HG02885 (cell line): ENCODE measurements around the gene TOP1.
"Not testable (repeated sequence)": the region's sequence is repeated elsewhere in the genome, so short reads cannot be mapped to it uniquely, and the experiment has no call there.

ENCODE experiments used
- ATAC-seq: cut with Tn5 transposase; IDR thresholded peaks from one replicate; pipeline ENCODE4 v1.9.1; 2021; ENCODE audit warnings: mild to moderate bottlenecking; ENCODE audit not compliant: unreplicated experiment, poor library complexity

The TOP1 gene

GRCh38 chr20:41003143-41003935 lies 25.3 kb upstream of the TOP1 start:
- ATAC-seq = no peak

- not testable (repeated sequence) for ATAC-seq
Measured at GRCh38 chr20:41003936-41004294, 24.7 kb upstream of the TOP1 start.

GRCh38 chr20:41004531-41005360 lies 23.9 kb upstream of the TOP1 start:
- ATAC-seq = no peak

GRCh38 chr20:41005361-41005729 lies 23.3 kb upstream of the TOP1 start:
- no peak for ATAC-seq

GRCh38 chr20:41006126-41006935 lies 22.3 kb upstream of the TOP1 start:
- no peak for ATAC-seq

- no peak for ATAC-seq
Measured at GRCh38 chr20:41006936-41007474, 21.6 kb upstream of the TOP1 start.

- ATAC-seq = no peak
Measured at GRCh38 chr20:41007481-41007880, 21.1 kb upstream of the TOP1 start.

- no peak for ATAC-seq
Measured at GRCh38 chr20:41009946-41010345, 18.7 kb upstream of the TOP1 start.

- peak; percentile 97 for ATAC-seq
Measured at GRCh38 chr20:41011551-41012067, 17.0 kb upstream of the TOP1 start.

GRCh38 chr20:41014561-41015088 lies 14.0 kb upstream of the TOP1 start:
- ATAC-seq = no peak

GRCh38 chr20:41017448-41018042 lies 11.1 kb upstream of the TOP1 start:
- ATAC-seq = no peak

GRCh38 chr20:41018153-41018552 lies 10.5 kb upstream of the TOP1 start:
- ATAC-seq = no peak

GRCh38 chr20:41023549-41023948 lies 5.1 kb upstream of the TOP1 start:
- ATAC-seq = no peak

GRCh38 chr20:41027366-41027765 lies 1.3 kb upstream of the TOP1 start:
- no peak for ATAC-seq

GRCh38 chr20:41027872-41028358 lies 707 bp upstream of the TOP1 start:
- no peak for ATAC-seq

GRCh38 chr20:41029150-41029901 lies 704 bp downstream of the TOP1 start:
- ATAC-seq = peak; percentile 30

- no peak for ATAC-seq
Measured at GRCh38 chr20:41030061-41030460, 1.4 kb downstream of the TOP1 start.

GRCh38 chr20:41030531-41031242 lies 2.1 kb downstream of the TOP1 start:
- no peak for ATAC-seq
